AG09309 (cell line): ENCODE results near the gene EYA3.
"Not testable (repeated sequence)": the region's sequence is repeated elsewhere in the genome, so short reads cannot be mapped to it uniquely, and the experiment has no call there.

ENCODE experiments used
- DNase-seq: peaks from one replicate; pipeline ENCODE4 v3.0.0-alpha.2; 2010; ENCODE audit warnings: low read depth
- H3K4me3 ChIP-seq: 2 replicates; pipeline ENCODE4 v1.5.1; 2011; ENCODE audit warnings: mild to moderate bottlenecking, low read depth, low read length, moderate library complexity; ENCODE audit not compliant: control insufficient read depth
- TF ChIP-seq, protein P1 (sequence below): IDR thresholded peaks from 2 replicates; pipeline ENCODE4 v1.5.1; 2011; ENCODE audit warnings: mild to moderate bottlenecking, low read depth, low read length, inconsistent platforms; ENCODE audit not compliant: insufficient read depth, control insufficient read depth; ENCODE audit errors: missing control alignments

Gene EYA3

GRCh38 chr1:28021064-28021463 is 67.3 kb downstream of the EYA3 start:
- no peak overlapping the region for H3K4me3 ChIP-seq
- DNase-seq = no peak
- TF ChIP-seq, protein P1, sequence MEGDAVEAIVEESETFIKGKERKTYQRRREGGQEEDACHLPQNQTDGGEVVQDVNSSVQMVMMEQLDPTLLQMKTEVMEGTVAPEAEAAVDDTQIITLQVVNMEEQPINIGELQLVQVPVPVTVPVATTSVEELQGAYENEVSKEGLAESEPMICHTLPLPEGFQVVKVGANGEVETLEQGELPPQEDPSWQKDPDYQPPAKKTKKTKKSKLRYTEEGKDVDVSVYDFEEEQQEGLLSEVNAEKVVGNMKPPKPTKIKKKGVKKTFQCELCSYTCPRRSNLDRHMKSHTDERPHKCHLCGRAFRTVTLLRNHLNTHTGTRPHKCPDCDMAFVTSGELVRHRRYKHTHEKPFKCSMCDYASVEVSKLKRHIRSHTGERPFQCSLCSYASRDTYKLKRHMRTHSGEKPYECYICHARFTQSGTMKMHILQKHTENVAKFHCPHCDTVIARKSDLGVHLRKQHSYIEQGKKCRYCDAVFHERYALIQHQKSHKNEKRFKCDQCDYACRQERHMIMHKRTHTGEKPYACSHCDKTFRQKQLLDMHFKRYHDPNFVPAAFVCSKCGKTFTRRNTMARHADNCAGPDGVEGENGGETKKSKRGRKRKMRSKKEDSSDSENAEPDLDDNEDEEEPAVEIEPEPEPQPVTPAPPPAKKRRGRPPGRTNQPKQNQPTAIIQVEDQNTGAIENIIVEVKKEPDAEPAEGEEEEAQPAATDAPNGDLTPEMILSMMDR = no peak

- TF ChIP-seq, protein P1 = no peak
- no peak for DNase-seq
- H3K4me3 ChIP-seq = no peak overlapping the region
Observed at GRCh38 chr1:28010969-28011368, 77.4 kb downstream of the EYA3 start.

DNA sequence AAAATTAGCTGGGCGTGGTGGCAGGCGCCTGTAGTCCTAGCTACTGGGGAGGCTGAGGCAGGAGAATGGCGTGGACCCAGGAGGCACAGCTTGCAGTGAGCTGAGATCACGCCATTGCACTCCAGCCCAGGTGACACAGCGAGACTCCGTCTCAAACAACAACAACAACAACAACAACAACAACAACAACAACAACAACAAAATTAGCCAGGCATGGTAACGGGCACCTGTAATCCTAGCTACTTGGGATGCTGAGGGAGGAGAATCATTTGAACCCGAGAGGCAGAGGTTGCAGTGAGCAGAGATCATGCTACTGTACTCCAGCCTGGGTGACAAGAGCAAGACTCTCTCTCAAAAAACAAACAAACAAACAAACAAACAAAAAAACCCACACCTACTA is 85.3 kb downstream of the EYA3 start:
- not testable (repeated sequence) for DNase-seq, H3K4me3 ChIP-seq

- H3K4me3 ChIP-seq = no peak overlapping the region
- TF ChIP-seq, protein P1 = no peak
- no peak for DNase-seq
Observed at GRCh38 chr1:28002600-28002999, 85.8 kb downstream of the EYA3 start.

GRCh38 chr1:27999055-27999454 is 89.4 kb downstream of the EYA3 start:
- H3K4me3 ChIP-seq = no peak overlapping the region
- no peak for DNase-seq
- TF ChIP-seq, protein P1 = no peak

DNA sequence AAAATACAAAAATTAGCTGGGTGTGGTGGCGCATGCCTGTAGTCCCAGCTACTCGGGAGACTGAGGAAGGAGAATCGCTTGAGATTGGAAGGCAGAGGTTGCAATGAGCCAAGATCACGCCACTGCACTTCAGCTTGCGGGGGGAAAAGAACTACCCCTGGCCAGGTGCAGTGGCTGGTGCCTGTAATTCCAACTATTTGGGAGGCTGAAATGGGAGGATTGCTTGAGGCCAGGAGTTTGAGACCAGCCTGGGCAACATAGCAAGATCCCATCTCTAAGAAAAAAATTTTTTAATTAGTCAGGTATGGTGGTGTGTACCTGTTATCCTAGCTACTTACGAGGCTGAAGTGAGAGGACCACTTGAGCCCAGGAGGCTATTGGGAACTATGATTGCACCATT is 93.9 kb downstream of the EYA3 start:
- H3K4me3 ChIP-seq, DNase-seq: not testable (repeated sequence)

DNA sequence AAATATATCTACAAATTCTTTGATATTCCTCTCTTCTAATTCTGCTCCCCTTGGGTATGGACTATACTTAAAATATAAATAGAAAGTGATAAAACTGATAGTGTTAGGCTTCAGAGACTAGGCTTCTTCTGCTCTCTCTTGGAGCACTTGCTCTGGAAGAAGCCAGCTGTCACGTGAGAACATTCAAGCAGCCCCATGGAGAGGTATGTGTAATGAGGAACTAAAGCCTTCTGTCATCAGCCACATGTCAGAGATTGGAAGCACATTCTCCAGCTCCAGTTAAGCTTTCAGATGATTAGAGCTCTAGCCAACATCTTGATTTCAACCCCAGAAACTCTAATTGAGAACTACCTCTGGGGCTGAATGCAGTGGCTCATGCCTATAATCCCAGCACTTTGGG is 94.3 kb downstream of the EYA3 start:
- TF ChIP-seq, protein P1 = no peak
- no peak overlapping the region for H3K4me3 ChIP-seq
- no peak for DNase-seq

DNA sequence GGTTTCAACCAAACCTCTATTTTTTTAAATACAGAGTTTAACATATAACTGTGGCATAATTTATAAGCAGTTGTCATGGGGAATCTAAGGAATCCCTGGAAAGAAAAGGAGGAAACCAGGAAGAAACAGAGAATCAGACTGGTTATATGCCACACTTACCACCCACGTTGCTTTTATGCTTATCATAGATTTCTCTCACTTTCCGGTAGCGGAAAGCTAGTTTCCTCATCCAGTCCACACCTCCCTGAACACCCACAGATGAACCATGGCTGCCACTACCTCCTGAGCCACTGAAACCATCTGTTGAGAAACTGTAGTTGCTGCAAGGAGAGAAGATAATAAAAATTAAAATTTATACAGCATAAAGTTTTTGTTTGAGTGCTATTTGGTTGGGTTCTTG is 95.2 kb downstream of the EYA3 start:
- no peak overlapping the region for H3K4me3 ChIP-seq
- TF ChIP-seq, protein P1 = no peak
- DNase-seq = no peak
